AG09319 (cell line): ENCODE data around the gene TIPARP.

ENCODE experiments used
- DNase-seq: peaks from one replicate; pipeline ENCODE4 v3.0.0-alpha.2; 2010; ENCODE audit warnings: low read depth; ENCODE audit errors: extremely low read depth
- CTCF ChIP-seq: IDR thresholded peaks from 2 replicates; pipeline ENCODE4 v1.5.1; 2011; ENCODE audit warnings: low read depth, mild to moderate bottlenecking, inconsistent platforms, low read length, moderate library complexity

TIPARP gene

GRCh38 chr3:156639414-156640023 is 34.9 kb upstream of the TIPARP start:
- DNase-seq = no peak
- no peak for TF ChIP-seq CTCF

- TF ChIP-seq CTCF = no peak
- DNase-seq = no peak
Measured at GRCh38 chr3:156641618-156641975, 32.8 kb upstream of the TIPARP start.

GRCh38 chr3:156642750-156643728 is 31.4 kb upstream of the TIPARP start:
- no peak for DNase-seq
- no peak for TF ChIP-seq CTCF

GRCh38 chr3:156643729-156644389 is 30.5 kb upstream of the TIPARP start:
- TF ChIP-seq CTCF = no peak
- no peak for DNase-seq

GRCh38 chr3:156644958-156645357 is 29.4 kb upstream of the TIPARP start:
- TF ChIP-seq CTCF = no peak

GRCh38 chr3:156646958-156647357 is 27.4 kb upstream of the TIPARP start:
- no peak for TF ChIP-seq CTCF
- DNase-seq = no peak

More at GRCh38 chr3:156644958-156645357, 29.4 kb upstream of the TIPARP start:
- DNase-seq = no peak

- no peak for TF ChIP-seq CTCF
- DNase-seq = no peak
Measured at GRCh38 chr3:156648086-156648485, 26.3 kb upstream of the TIPARP start.
